ENCODE results near the gene EVPL.
"Not testable (repeated sequence)": the region's sequence is repeated elsewhere in the genome, so short reads cannot be mapped to it uniquely, and the experiment has no call there.

The EVPL gene

DNA sequence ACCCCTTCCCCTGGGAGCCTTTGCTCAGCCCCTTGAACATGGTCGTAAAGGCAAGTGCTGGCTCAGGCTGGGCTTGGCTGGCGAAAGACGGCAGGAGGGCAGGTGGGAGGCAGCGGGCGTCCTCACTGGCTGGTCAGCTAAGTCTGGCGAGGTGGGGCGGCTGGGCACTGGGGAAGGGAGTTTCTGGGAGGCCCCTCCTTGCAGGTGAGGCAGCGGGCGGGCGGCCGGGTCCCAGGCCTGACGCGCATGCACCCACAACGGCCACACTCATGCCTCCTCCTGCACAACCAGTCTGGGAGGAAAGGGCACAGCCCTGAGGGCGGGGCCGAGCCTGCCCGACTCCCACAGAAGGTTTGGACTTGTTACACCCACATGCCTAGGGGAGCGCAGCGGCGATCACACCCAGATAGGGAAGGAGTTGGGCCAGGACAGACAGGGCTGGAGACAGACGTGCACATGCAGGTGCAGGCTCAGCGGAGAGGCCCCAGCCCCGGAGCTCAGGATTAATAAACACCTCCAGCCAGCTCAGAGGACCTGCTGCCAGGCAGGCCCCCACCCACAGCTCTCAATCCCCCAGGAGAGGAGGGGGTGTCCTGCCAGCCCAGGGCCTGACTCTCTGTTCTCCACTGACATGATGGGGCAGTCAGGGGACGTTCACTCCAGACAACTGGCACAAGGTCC lies at the start of gene EVPL:
EVPL (minus strand) TSS at position 148 of the 681 bp plus-strand sequence; CDS start at position 40, 108 bp downstream.
- no peak for DNase-seq (ENCODE audit: low read depth, low spot score)

DNA sequence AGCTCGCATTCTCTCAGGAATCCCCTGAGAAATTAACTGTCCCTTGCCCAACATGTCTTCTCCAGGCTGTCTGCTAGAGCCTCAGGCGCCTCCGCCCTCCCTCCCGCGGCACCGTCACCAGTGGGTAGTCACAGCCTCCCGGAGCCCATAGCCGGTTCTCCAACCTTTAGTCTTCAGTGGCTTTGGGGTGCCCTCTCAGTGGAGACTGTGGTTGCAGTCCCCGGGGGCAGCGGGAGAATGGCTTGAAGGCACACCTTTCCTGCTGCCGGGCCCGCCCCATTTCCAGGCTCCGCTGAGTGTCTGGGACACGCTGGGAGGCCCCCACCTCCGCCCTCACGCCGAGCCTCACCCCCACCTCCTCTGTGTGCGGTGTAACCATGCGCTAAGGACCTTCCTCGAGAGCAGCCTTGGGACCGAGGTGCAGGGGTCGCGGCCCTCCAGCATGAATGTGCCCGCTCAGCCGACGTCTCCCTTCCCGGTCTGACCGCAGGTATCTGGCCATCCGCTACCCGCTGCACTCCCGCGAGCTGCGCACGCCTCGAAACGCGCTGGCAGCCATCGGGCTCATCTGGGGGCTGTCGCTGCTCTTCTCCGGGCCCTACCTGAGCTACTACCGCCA lies 49.1 kb upstream of the EVPL start:
- no peak for DNase-seq (ENCODE audit: low read depth, low spot score)

DNA sequence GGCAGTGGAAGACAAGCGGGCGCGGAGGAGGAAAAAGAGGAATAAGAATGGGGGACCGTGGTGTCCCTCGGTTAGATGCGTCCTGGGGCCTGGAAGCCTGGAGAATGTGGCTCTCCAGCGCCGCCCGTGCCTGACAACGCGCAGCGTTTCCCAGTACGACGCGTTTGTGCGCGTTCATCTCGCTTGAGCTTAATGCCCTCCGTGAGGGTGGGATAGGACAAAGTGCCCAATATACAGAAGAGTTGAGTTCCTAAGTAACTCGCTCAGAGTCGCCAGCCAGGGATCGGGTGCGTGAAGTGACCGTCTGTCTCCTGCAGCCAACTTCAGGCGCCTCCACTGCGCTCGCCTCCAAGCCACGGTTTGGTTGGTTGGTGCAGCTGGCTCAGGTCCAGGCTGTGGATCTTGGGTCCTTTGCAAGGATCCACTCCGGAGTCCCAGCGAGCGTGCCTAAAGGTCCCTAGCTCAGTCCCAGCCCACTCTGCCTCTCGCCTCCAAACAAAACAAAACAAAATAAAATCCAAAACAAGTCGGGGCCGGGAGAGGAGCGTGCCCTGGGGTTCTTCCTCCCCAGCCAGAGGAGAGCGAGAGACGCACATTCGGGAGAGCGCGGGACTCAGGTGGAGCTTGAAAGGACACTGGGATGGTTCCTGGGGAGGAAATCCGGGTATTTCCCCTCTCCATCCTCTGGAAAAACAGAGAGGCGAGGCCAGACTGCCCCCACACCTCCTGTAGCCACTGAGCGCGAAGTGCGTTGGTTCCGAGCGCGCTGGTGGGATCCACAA lies 48.4 kb upstream of the EVPL start:
- no peak for DNase-seq (ENCODE audit: low read depth, low spot score)

DNA sequence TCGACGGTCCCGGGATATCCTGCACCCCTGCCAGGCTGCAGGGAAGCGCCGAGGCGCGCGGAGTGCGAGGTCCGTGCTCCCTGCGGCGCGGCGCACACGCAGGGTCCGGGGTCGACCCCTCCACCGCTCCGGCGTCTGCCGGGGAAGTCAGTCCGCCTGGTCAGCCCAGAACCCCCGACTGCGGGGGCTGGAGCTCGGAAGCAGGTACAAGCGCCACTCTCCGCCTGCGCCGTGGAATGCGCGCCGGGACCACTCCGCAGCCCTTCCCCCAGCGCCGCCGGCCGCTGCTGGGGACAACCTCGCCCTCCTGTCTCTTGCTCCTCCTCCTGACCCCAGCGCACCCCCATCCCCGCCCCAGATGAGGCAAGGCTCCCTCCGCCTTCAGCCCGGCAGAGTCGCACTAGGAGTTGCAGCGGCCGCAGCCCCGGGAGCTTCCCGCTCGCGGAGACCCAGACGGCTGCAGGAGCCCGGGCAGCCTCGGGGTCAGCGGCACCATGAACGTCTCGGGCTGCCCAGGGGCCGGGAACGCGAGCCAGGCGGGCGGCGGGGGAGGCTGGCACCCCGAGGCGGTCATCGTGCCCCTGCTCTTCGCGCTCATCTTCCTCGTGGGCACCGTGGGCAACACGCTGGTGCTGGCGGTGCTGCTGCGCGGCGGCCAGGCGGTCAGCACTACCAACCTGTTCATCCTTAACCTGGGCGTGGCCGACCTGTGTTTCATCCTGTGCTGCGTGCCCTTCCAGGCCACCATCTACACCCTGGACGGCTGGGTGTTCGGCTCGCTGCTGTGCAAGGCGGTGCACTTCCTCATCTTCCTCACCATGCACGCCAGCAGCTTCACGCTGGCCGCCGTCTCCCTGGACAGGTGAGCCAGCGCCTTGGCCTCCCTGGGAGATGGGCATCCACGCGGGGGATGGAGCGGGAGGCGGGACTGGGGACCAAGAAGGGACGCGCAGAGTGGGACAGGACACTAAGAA lies 47.6 kb upstream of the EVPL start, which contains the start of gene GALR2:
GALR2 (plus strand) TSS at position 392 of the 974 bp plus-strand sequence; CDS start at position 495, 103 bp downstream.
- DNase-seq (ENCODE audit: low read depth, low spot score) = no peak

DNA sequence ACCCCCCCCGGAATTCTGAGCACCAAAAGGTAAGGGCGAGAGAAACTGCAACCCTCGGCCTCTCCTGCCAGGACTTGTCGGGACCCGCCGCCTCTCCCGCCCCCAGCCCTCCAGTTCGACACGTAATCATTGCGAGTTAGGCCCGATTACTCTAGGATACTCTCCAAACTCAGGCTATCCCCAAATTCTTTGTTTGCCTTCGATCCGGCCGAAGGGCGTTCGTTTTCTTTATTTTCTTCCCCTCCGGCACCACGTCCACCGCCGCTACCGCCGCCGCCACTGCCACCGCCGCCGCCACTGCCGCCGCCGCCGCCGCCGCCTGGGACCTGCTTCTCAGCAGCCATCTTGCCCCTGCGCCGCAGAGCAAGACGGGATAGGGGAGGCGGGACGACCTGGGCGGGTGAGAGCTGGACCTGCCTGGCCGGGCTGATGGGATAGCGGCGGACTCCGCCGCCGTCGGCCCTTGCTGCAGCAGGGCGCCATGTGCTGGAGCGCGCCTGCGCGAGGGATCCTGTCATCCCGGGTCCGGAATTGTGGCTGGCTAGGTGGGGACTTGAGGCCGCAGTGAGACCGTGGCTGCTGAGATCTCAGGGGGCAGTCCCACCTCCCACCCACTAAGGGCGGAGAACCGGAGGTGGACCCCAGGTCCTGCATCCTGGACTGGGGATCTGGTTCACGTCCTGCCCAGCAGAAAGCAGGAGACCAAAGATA lies 45.2 kb upstream of the EVPL start, which contains the start of gene SRP68:
SRP68 (minus strand) TSS at position 370 of the 711 bp plus-strand sequence; CDS start at position 344, 26 bp downstream.
- DNase-seq (ENCODE audit: low read depth, low spot score) = peak; percentile 47

DNA sequence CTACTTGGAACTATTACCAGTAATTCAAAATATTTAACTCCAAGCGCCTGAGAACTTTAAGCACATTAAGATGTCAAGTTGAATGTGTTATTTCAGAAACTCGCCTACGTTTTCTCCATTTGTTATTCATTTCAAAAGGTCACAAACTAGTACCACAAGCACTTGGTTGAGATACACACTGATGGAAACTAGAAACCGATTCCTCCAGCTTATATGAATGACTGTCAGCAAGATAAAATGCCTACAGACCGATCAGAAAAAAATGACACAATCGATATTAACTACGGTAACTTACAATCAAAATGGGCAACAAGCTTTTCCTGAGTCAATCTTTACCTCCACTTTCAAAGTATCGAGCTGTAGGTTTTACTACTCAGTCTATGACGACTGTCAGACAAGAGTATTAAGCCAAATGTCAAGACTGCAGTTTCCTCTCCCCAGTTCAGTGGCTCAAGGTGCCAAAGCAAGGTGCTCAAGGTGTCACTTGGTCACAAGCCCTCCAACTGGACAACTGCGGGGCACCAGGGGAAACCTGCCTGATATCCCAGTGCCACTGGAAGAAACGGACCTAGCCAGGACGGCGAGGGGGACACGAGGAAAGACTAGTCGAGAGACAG lies 44.5 kb upstream of the EVPL start:
- DNase-seq (ENCODE audit: low read depth, low spot score) = no peak

DNA sequence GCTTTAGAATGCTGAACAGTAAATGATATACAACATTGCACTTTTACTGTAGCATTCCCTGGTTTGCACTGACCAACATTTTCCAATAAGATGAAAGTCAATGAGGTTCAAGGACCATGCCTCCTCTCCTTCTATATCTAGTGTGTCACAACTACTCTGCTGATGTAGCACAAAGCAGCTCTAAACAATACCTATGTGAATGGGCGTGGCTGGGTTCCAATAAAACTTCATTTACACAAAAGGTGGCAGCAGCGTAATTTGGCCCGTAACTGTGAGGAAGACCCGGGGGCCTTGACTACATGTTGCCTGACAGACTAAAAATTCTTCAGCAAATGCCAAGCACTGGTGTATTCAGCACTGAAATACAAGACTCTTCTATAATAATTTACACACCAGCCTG lies 38.7 kb upstream of the EVPL start:
- DNase-seq (ENCODE audit: low read depth, low spot score) = no peak

DNA sequence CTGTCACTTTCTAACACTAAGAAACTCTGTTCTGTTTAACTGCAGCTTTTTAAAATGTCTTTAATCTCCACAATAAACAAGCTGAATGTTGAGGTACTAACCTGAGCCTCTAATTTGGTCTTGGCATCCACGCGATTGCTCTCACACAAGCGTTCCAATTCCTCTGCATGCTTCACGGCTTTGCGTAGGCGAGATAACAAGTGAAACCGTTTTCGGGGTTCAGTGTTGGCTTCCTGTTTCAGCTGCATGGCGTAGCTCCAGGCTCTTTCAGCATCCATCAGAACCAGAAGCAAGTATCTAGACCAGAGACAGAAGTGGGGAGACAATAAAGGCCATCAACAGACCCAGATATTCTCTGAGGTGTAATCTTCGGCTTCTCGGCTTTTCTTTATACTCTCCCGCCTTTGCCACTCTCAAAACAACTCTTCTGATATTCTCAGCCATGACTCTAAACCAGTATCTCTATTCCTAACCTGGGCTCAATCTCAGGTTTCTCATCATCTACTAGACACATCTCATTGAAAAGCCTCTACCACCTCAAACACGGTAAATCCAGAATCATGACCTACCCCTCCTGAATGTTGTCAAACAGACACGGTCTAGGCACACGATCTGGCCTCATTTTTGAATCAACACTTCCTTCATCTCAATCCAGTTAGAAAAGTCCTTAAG lies 36.9 kb upstream of the EVPL start:
- no peak for DNase-seq (ENCODE audit: low read depth, low spot score)

DNA sequence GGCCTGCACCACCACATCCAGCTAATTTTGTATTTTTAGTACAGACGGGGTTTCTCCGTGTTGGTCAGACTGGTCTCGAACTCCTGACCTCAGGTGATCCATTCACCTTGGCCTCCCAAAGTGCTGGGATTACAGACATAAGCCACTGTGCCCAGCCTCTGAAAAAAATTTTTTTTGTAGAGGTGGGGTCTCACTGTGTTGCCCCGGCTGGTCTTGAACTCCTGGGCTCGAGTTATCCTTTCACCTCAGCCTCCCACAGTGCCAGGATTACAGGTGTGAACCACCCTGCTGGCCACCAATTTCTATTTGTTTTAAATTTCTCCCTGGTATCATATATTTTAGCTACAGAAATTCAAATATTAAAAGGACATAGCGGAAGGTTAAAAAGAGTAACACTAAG lies 31.2 kb upstream of the EVPL start:
- DNase-seq (ENCODE audit: low read depth, low spot score) = not testable (repeated sequence)

DNA sequence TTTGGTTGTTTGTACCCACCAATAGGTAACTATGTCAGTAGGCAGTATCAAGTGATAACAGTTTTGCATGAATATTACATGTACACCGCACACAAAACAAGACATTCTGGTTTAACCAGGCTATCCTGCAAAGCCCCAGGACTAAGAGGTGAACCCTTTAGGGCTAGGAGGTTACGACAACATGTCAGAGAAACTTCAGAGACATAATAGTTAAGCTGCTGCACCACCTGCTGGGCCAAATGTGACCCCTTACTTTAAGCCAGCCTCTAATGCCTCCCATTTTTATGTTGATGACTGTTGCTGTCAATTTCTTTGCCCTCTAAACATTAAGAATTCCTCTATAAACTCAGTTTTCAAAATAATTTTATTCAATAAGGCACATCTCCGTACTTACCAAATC lies 29.8 kb upstream of the EVPL start:
- DNase-seq (ENCODE audit: low read depth, low spot score) = no peak

DNA sequence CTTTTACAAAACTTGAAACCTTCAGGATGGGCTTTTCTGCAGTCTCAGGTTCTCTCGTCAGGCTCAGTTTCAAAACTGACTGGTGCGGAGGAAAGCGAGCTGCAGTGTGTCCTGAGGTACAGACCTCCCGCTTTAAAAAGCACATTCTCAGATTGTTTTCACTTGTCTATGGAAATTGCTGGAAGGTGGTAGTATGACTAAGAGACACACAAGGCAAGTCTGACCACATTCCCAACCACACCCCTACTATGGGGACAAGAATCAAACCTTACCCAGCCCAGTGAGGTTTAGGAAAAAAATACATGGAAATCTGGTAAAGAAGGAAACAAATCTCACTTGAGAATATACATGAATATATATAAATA lies 27.0 kb upstream of the EVPL start:
- no peak for DNase-seq (ENCODE audit: low read depth, low spot score)

DNA sequence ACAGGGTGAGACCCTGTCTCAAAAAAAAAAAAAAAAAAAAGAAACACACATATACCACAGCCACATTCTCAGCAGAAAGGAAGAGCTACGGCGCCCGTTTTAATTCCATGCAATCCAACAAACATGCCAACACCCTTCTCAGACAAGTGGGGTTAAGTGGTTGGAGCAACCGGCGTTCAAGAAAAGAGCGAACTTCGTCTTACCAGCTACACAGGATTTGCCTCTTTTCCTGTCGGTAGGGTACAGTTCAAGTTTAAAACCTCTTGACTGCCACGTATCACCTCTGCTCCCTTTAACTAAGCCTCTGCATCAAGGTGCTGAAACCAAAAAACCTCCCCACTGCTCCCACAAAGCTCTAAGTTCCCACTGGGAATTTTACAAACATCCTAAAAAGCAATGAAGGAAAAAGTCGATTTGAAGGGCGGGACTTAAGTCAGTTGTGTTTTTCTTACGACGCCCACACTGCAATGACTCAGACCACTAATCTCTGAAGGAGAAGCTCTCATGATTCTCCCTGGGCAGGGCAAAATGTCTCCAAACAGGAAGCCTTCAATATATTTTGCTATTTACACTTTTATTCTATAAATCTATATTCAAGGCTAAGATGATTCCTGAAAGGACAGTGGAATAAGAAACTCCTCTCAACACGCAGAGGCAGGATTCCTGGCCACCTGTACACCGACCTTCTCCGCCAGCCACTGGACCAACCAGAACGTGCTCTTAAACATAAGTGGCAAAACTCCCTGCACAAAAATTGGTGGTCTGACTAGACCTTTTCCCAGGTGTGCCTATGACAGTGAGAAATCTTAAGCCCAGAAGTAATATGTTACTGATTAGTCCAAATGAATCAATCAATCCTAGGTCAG lies 26.4 kb upstream of the EVPL start:
- DNase-seq (ENCODE audit: low read depth, low spot score) = no peak

DNA sequence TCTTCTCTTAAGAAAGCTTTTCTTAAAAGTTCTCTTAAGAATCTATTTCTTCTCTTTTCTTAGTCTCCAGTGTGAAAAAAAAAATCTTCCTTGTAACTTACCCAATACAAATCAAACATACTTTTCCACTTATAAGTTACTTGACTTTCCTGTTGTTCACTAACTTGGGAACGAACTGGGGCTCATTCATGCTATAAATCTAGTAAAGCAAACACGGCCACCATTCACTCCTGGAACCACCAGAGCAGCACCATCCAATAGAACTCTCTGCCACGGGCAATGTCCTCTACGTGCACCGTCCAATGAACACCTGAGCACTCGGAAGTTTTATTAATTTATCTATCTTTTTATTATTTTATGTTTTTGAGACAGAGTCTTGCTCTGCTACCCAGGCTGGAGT lies 24.5 kb upstream of the EVPL start:
- no peak for DNase-seq (ENCODE audit: low read depth, low spot score)

DNA sequence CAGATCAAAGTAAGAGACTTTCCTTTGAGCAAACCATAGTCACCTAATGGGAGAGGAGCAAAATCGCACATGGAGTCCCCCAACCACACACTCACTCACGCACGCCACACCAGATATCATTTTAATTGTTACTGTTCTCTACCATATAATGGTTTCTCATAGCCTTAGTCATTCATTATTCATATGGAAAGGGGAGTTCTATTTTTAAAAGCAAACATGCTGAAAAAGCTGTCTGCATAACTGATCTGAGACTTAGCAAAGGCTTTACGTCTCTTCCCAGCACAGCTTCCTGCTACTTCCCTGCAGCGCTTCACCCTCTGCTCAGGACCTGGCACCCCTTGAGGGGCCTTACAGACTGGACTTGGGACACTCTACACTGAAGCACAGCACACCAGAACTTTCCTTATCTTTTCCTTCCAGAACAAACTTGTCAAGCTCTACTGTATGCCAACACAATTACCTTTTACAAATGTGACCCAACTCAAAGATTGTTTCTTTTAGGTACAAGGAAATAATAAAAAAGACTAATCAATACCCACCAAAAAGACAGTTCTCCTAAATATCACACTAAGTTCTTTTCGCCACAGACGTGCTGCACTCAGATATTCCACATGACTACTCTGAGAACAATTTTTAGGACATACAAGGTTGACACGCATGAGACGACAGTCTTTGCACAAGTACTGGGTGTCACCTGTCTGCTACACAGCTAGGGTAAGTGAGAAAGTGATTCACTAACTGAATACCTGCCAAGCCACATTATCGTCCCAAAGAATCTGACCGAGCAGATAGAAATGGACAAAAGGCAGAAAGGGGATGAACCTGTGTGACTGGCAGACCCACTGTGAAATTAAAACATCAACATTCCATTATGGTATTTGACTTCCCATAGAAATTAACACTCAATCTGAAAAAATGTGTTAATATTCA lies 23.7 kb upstream of the EVPL start:
- DNase-seq (ENCODE audit: low read depth, low spot score) = no peak

DNA sequence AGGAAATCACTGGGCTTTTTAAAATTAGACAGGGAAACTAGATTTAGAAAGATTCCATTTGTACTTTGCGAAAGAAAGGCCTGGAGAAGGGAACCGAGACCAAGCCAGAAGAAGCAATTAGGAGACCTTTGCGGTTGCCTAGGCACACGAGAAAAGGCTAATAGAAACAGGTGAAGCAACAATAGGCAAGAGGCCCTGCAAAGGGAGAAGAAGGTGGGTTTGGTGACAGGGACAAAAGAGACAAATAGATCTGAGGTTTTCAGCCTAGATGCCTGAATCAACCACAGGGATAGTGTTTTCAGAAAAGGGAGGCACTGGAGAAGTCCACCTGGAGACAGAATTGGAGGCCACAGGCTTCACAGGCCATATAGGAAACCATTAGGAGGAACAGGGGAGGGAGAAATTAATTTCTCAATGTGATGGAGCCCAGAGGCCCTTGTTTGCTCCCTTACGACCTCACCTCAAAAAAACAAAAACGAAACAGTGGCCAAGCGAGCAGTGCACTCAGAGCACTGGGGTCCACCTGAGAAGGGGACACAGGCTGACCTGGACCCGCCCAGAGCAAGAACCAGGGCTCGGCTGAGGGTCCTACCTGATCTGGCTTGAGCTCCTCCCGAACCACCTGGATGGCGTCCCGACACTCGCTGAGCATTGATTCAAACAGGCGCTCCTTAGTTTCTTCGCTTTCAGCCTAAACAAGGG lies 22.9 kb upstream of the EVPL start:
- no peak for DNase-seq (ENCODE audit: low read depth, low spot score)

DNA sequence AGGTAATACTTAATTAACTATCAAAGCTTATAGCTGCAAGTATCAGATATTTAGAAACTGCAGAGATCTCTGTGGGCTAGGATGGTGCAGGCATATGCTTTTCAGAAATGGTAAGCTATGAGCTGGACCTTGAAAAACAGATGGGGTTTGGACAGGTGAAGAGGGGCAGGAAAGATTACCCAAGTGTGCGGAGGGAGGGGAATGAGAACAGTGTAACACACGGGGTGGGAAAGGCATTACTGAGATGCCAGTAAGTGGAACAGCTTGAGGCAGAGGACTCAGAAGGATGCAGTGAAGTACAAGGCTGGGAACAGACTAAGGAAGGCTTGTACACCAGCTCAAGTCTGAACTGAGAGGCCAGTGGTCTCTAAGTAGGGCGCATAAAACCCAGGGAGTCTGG lies 22.1 kb upstream of the EVPL start:
- no peak for DNase-seq (ENCODE audit: low read depth, low spot score)

DNA sequence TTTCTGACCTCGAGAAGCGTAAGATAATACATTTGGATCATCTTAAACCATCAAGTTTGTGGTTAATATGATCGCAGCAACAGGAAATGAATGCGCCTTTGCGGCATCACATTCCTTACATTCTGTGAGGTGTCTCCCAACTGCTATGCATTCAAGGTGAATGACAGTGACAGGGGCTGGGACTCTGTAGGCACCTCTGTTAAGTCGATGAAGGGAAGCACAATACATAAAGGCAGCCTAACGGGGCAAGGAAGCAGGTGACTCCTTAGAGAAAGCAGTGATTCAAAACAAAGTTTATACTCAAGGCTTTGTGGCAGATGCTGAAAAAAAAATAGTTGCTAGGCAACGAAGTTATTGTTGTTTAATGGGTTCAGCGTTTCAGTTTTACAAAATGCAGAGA lies 21.6 kb upstream of the EVPL start:
- no peak for DNase-seq (ENCODE audit: low read depth, low spot score)

Data from activated naive CD8-positive, alpha-beta T cell treated with anti-CD3 and anti-CD28 coated beads, Interleukin-2, amount 50 U/mL, for 16 hours (primary cell).